GM19324 (cell line): Measurements from ENCODE around the gene LPO.

Experiments
- ATAC-seq: cut with Tn5 transposase; IDR thresholded peaks from one replicate; pipeline ENCODE4 v1.9.1; 2021; ENCODE audit warnings: mild to moderate bottlenecking, moderate library complexity; ENCODE audit not compliant: unreplicated experiment, low FRiP score

LPO gene

GRCh38 chr17:58276423-58276822, 38.0 kb downstream of the LPO start:
- ATAC-seq = no peak

GRCh38 chr17:58277107-58277801, 38.9 kb downstream of the LPO start:
- no peak for ATAC-seq

GRCh38 chr17:58277802-58278595, 39.6 kb downstream of the LPO start:
- no peak for ATAC-seq

- no peak for ATAC-seq
Measured at GRCh38 chr17:58278661-58279015, 40.3 kb downstream of the LPO start.

- no peak for ATAC-seq
Measured at GRCh38 chr17:58279016-58279711, 40.8 kb downstream of the LPO start.

GRCh38 chr17:58279736-58280479, 41.5 kb downstream of the LPO start:
- ATAC-seq = no peak

GRCh38 chr17:58280480-58281217, 42.3 kb downstream of the LPO start, which contains the start of gene MPO:
Gene MPO, minus strand, starts transcription at chr17:58280935. Its CDS starts 177 bp downstream, at chr17:58280758.
- ATAC-seq = no peak

- no peak for ATAC-seq
Measured at GRCh38 chr17:58281511-58282011, 43.2 kb downstream of the LPO start.

GRCh38 chr17:58282442-58282841, 44.1 kb downstream of the LPO start:
- ATAC-seq = no peak

GRCh38 chr17:58283674-58284612, 45.6 kb downstream of the LPO start:
- ATAC-seq = no peak

- no peak for ATAC-seq
Measured at GRCh38 chr17:58284613-58285421, 46.4 kb downstream of the LPO start.

- no peak for ATAC-seq
Measured at GRCh38 chr17:58285422-58285810, 47.0 kb downstream of the LPO start.

- no peak for ATAC-seq
Measured at GRCh38 chr17:58289869-58290268, 51.5 kb downstream of the LPO start.

- ATAC-seq = no peak
Measured at GRCh38 chr17:58291246-58291645, 52.9 kb downstream of the LPO start.

- no peak for ATAC-seq
Measured at GRCh38 chr17:58294034-58294433, 55.6 kb downstream of the LPO start.

- ATAC-seq = no peak
Measured at GRCh38 chr17:58300336-58300735, 62.0 kb downstream of the LPO start.

GRCh38 chr17:58301504-58302150, 63.2 kb downstream of the LPO start:
- ATAC-seq = no peak
